A549 (cell line): ENCODE results near the gene PSMB8. TPM values are rescaled to one million over a fixed set of nuclear protein-coding genes. Genes with fewer than 3 reads are reported as not detected.

Experiments used
- ATAC-seq, 2 experiments: fragments of 200-7000 bp in 1 of 2; fragments of >200 bp in 1 of 2; cut with Nextera tagmentation in 1 of 2; cut with Tn5 transposase in 1 of 2; 3 replicates each; pipeline versions ENCODE4 v1.8.0 to v1.9.1; 2018 to 2020; ENCODE audit warnings: mild to moderate bottlenecking in 1 of 2, moderate library complexity in 1 of 2
- CTCF ChIA-PET: fragments of 300-600 bp; sonication (Branson Sonifier 250); formaldehyde crosslinking; extraction: SDS; loops from one replicate; lab custom pipeline; 2021; ENCODE audit warnings: antibody characterized with exemption, inconsistent platforms; lab: Yijun Ruan, JAX
- POLR2A ChIA-PET: fragments of 350-600 bp; formaldehyde crosslinking; extraction: SDS; loops from one replicate; lab custom pipeline; 2021; ENCODE audit warnings: antibody characterized with exemption, inconsistent platforms; lab: Yijun Ruan, JAX
- DNase-seq, 2 experiments: peaks; one replicate each; pipeline versions ENCODE4 v3.0.0 to v3.0.0-alpha.2; 2011 to 2016; ENCODE audit warnings: low read depth in 1 of 2, low spot score in 1 of 2
- FAIRE-seq: peaks from 2 replicates; lab custom pipeline; 2011; peaks lifted over from hg19 to GRCh38; lab: Jason Lieb, UNC
- H3K27ac ChIP-seq, 2 experiments: fragments of >200 bp; sonication (Bioruptor Twin); formaldehyde crosslinking; 3 replicates each; pipeline ENCODE4 v1.5.1; 2016 to 2017
- H3K4me1 ChIP-seq: fragments of >200 bp; sonication (Bioruptor Twin); formaldehyde crosslinking; 3 replicates; pipeline ENCODE4 v1.6.1; 2016
- H3K4me2 ChIP-seq: fragments of >200 bp; sonication (Bioruptor Twin); formaldehyde crosslinking; 3 replicates; pipeline ENCODE4 v1.6.1; 2016
- H3K4me3 ChIP-seq: fragments of >200 bp; sonication (Bioruptor Twin); formaldehyde crosslinking; 3 replicates; pipeline ENCODE4 v1.5.1; 2016
- H3K9me3 ChIP-seq: fragments of >200 bp; sonication (Bioruptor Twin); formaldehyde crosslinking; 3 replicates; pipeline ENCODE4 v1.6.1; 2016
- ATOH8 ChIP-seq: fragments of 250-450 bp; sonication (Bioruptor Pico); IDR thresholded peaks from 2 replicates; pipeline ENCODE4 v1.5.0; 2020; ENCODE audit warnings: low read depth, mild to moderate bottlenecking, moderate library complexity
- BCL3 ChIP-seq: fragments of >200 bp; sonication (Bioruptor Twin); formaldehyde crosslinking; IDR thresholded peaks from 3 replicates; pipeline ENCODE4 v1.6.1; 2016
- CTCF ChIP-seq: fragments of >200 bp; sonication (Bioruptor Twin); formaldehyde crosslinking; IDR thresholded peaks from 3 replicates; pipeline ENCODE4 v1.5.1; 2016
- EHF ChIP-seq: fragments of 250-450 bp; sonication (Bioruptor Pico); IDR thresholded peaks from 2 replicates; pipeline ENCODE4 v1.5.0; 2020; ENCODE audit warnings: mild to moderate bottlenecking
- ELK1 ChIP-seq: fragments of 150-350 bp; IDR thresholded peaks from 2 replicates; pipeline ENCODE4 v1.6.1; 2014; ENCODE audit warnings: low read depth, mild to moderate bottlenecking, low read length
- EP300 ChIP-seq, 2 experiments: fragments of >200 bp; sonication (Bioruptor Twin); formaldehyde crosslinking; IDR thresholded peaks; 2 replicates in 1 of 2; 3 replicates in 1 of 2; pipeline ENCODE4 v1.6.1; 2016 to 2017
- HMGXB4 ChIP-seq: fragments of 250-450 bp; sonication (Bioruptor Pico); IDR thresholded peaks from 2 replicates; pipeline ENCODE4 v1.5.0; 2021; ENCODE audit warnings: mild to moderate bottlenecking, moderate library complexity, borderline replicate concordance
- HOXB13 ChIP-seq: fragments of 250-450 bp; sonication (Bioruptor Pico); IDR thresholded peaks from 2 replicates; pipeline ENCODE4 v1.5.0; 2020; ENCODE audit warnings: low read depth, mild to moderate bottlenecking, moderate library complexity
- JUNB ChIP-seq: fragments of >200 bp; sonication (Bioruptor Twin); formaldehyde crosslinking; IDR thresholded peaks from 2 replicates; pipeline ENCODE4 v1.6.1; 2016
- MAZ ChIP-seq: fragments of 150-350 bp; IDR thresholded peaks from 2 replicates; pipeline ENCODE4 v1.6.1; 2014; ENCODE audit warnings: antibody characterized with exemption, low read depth, low read length, borderline replicate concordance
- NFE2L2 ChIP-seq: fragments of 150-350 bp; conservative IDR thresholded peaks from 2 replicates; pipeline ENCODE4 v1.6.1; 2014; ENCODE audit warnings: low read length
- PBX3 ChIP-seq: IDR thresholded peaks from 2 replicates; pipeline ENCODE4 v1.6.1; 2012
- REST ChIP-seq: fragments of 200-600 bp; sonication (generic); IDR thresholded peaks from 2 replicates; pipeline ENCODE4 v1.6.1; 2016; ENCODE audit warnings: antibody characterized with exemption, mild to moderate bottlenecking, moderate library complexity
- RFX5 ChIP-seq: fragments of 450-650 bp; IDR thresholded peaks from 2 replicates; pipeline ENCODE4 v1.7.1; 2014; ENCODE audit warnings: antibody characterized with exemption, mild to moderate bottlenecking, moderate library complexity
- RNF2 ChIP-seq: fragments of 200-600 bp; sonication (generic); IDR thresholded peaks from 2 replicates; pipeline ENCODE4 v1.6.1; 2016; ENCODE audit warnings: low read depth, mild to moderate bottlenecking, antibody characterized with exemption, moderate library complexity, borderline replicate concordance
- SREBF2 ChIP-seq: fragments of 450-650 bp; IDR thresholded peaks from 2 replicates; pipeline ENCODE4 v1.6.1; 2014; ENCODE audit warnings: mild to moderate bottlenecking, moderate library complexity
- TP53 ChIP-seq: fragments of 250-450 bp; sonication (Bioruptor Pico); IDR thresholded peaks from 2 replicates; pipeline ENCODE4 v1.5.0; 2021; ENCODE audit warnings: mild to moderate bottlenecking, moderate library complexity
- ZC3H11A ChIP-seq: fragments of 450-650 bp; IDR thresholded peaks from 2 replicates; pipeline ENCODE4 v1.6.1; 2014; ENCODE audit warnings: antibody characterized with exemption, mild to moderate bottlenecking
- ZFP36 ChIP-seq: fragments of 450-650 bp; IDR thresholded peaks from 2 replicates; pipeline ENCODE4 v1.6.1; 2014; ENCODE audit warnings: borderline replicate concordance; ENCODE audit not compliant: partially characterized antibody
- ZNF302 ChIP-seq: fragments of 250-450 bp; sonication (Bioruptor Pico); IDR thresholded peaks from 2 replicates; pipeline ENCODE4 v1.9.0; 2021; ENCODE audit warnings: inconsistent platforms, mild to moderate bottlenecking, moderate library complexity
- ZSCAN20 ChIP-seq: fragments of 250-450 bp; sonication (Bioruptor Pico); IDR thresholded peaks from 2 replicates; pipeline ENCODE4 v1.8.0; 2022; ENCODE audit warnings: mild to moderate bottlenecking, moderate library complexity
- WGBS: methylation state at CpG from one replicate; pipeline ENCODE4 v1.1.6; 2017; ENCODE audit errors: missing lambda C conversion rate; 5-methylcytosine and 5-hydroxymethylcytosine counted together
- polyA plus RNA-seq, 4 experiments: library from polyadenylated mRNA; depleted of rRNA in 3 of 4; stranded (reverse); fragments of >200 nt; fragmentation: RNase III in 1 of 4; extraction: RNeasy Plus Mini Kit Qiagen cat#74134 plus additional on column Dnase treatment in 1 of 4; gene quantifications; 2 replicates in 3 of 4; 3 replicates in 1 of 4; pipeline ENCODE4 v1.2.3, GENCODE V29; 2011 to 2017

The PSMB8 gene
- polyA plus RNA-seq, 2 of the 4 experiments (the other 2 are of a cell fraction) = 14.6 to 20.2 TPM

- 29% methylated on average over 3 of the region's 3 CpGs for WGBS
- CTCF ChIA-PET = interaction anchor here (1.0 to 1.6 kb wide), 4 partner anchors 13 to 386 kb away, joined by 4 to 8 read pairs (median 6); partner anchors contain the start of gene TAP2
Observed at GRCh38 chr6:32799168-32799567, 44.7 kb downstream of the PSMB8 start.

GRCh38 chr6:32796848-32797776, 46.7 kb downstream of the PSMB8 start:
- POLR2A ChIA-PET = no interaction called here
- Histone ChIP-seq H3K4me2 (peak overlapping the region; percentile 74), H3K4me3 (0 out of 3 replicates have a peak overlapping the region, but pooled peaks have one; percentile 19), H3K4me1 (no peaks in the 10 kb centered on the region), H3K27ac (no peak overlapping the region), H3K9me3 (peaks cover 6% of the 10 kb centered on the region; the same call in 1 of the 3 replicates)
- 9% methylated on average over 29 of the region's 30 CpGs for WGBS
- no peak for FAIRE-seq
- DNase-seq = peak; percentile 34 to 43
- CTCF ChIA-PET = interaction anchor here (0.6 to 2.0 kb wide), 9 partner anchors 9 to 383 kb away, joined by 3 to 11 read pairs (median 3); no protein-coding TSS in a partner anchor
- peak; percentile 66 to 74; a peak in 5 of 6 replicates for ATAC-seq
- TF ChIP-seq ZC3H11A = no peak
- no peak for TF ChIP-seq REST
- TF ChIP-seq JUNB = no peak
- TF ChIP-seq BCL3 = no peak
- TF ChIP-seq PBX3 = no peak
- no peak for TF ChIP-seq ELK1
- no peak for TF ChIP-seq RFX5
- TF ChIP-seq ATOH8 (CRISPR knock-in tag) = no peak
- TF ChIP-seq ZFP36 = no peak
- TF ChIP-seq NFE2L2 = no peak
- TF ChIP-seq ZNF302 (CRISPR knock-in tag) = no peak
- no peak for TF ChIP-seq EHF (CRISPR knock-in tag)
- TF ChIP-seq HOXB13 (CRISPR knock-in tag) = no peak
- TF ChIP-seq HMGXB4 (CRISPR knock-in tag) = no peak
- peak; percentile 67 for TF ChIP-seq CTCF
- no peak for TF ChIP-seq RNF2

More at GRCh38 chr6:32799168-32799567, 44.7 kb downstream of the PSMB8 start:
- no peak for DNase-seq
- H3K4me2 ChIP-seq = no peak overlapping the region
- H3K9me3 ChIP-seq = peaks cover 6% of the 10 kb centered on the region; the same call in 1 of the 3 replicates
- H3K4me3 ChIP-seq = no peak overlapping the region
- no peak for FAIRE-seq
- POLR2A ChIA-PET = no interaction called here
- no peak for TF ChIP-seq MAZ
- no peak for TF ChIP-seq EP300 (IDR thresholded peaks at IDR 0.05)
- TF ChIP-seq ATOH8 (CRISPR knock-in tag) = no peak
- no peak for TF ChIP-seq TP53
- no peak for TF ChIP-seq ZSCAN20 (CRISPR knock-in tag)
- TF ChIP-seq SREBF2 = no peak
- TF ChIP-seq ZC3H11A = no peak
- no peak overlapping the region for H3K27ac ChIP-seq
- ATAC-seq = no peak
- no peaks in the 10 kb centered on the region for H3K4me1 ChIP-seq
